GM23338 (cell line): Measurements from ENCODE around the gene LPP. TPM values are rescaled to one million over a fixed set of nuclear protein-coding genes. Genes with fewer than 3 reads are reported as not detected.

ENCODE experiments used
- ATAC-seq: fragments of 200-7000 bp; cut with Tn5 transposase; 3 replicates; pipeline ENCODE4 v1.9.1; 2020
- DNase-seq: peaks from one replicate; pipeline ENCODE4 v3.0.0-alpha.2; 2015; ENCODE audit warnings: low spot score
- H2AFZ ChIP-seq: fragments of 200-600 bp; sonication (generic); 2 replicates; pipeline ENCODE4 v1.8.0; 2016; ENCODE audit warnings: antibody characterized with exemption, mild to moderate bottlenecking, moderate library complexity
- H3F3A ChIP-seq: fragments of 200-600 bp; sonication (generic); replicated peaks from 2 replicates; pipeline ENCODE4 v1.8.0; 2017; ENCODE audit warnings: antibody characterized with exemption, mixed run types, low read depth
- H3K27ac ChIP-seq: fragments of 200-600 bp; sonication (generic); 2 replicates; pipeline ENCODE4 v1.6.1; 2016; ENCODE audit warnings: low read depth
- H3K27me3 ChIP-seq: fragments of 200-600 bp; sonication (generic); 2 replicates; pipeline ENCODE4 v1.8.0; 2016; ENCODE audit warnings: mild to moderate bottlenecking, mixed run types, moderate library complexity; ENCODE audit not compliant: insufficient read depth
- H3K36me3 ChIP-seq: fragments of 200-600 bp; sonication (generic); 2 replicates; pipeline ENCODE4 v1.8.0; 2016; ENCODE audit warnings: mild to moderate bottlenecking; ENCODE audit not compliant: insufficient read depth
- H3K4me1 ChIP-seq: fragments of 200-600 bp; sonication (generic); 2 replicates; pipeline ENCODE4 v1.8.0; 2016; ENCODE audit warnings: mild to moderate bottlenecking, moderate library complexity; ENCODE audit not compliant: insufficient read depth
- H3K4me2 ChIP-seq: fragments of 200-600 bp; sonication (generic); 2 replicates; pipeline ENCODE4 v1.7.1; 2017; ENCODE audit warnings: mixed run types
- H3K4me3 ChIP-seq: fragments of 200-600 bp; sonication (generic); 2 replicates; pipeline ENCODE4 v1.6.1; 2016; ENCODE audit warnings: mixed run types
- H3K79me2 ChIP-seq: fragments of 200-600 bp; sonication (generic); replicated peaks from 2 replicates; pipeline ENCODE4 v1.8.0; 2017; ENCODE audit warnings: mild to moderate bottlenecking; ENCODE audit not compliant: insufficient read depth
- H3K9me2 ChIP-seq: fragments of 200-600 bp; sonication (generic); 2 replicates; pipeline ENCODE4 v1.8.0; 2017; ENCODE audit not compliant: insufficient read depth
- H4K20me1 ChIP-seq: fragments of 200-600 bp; sonication (generic); replicated peaks from 2 replicates; pipeline ENCODE4 v1.8.0; 2017; ENCODE audit warnings: mild to moderate bottlenecking; ENCODE audit not compliant: insufficient read depth
- H3K27ac Mint-ChIP-seq: 2 replicates; pipeline ENCODE4 v1.8.0; 2020; ENCODE audit warnings: inconsistent platforms, mild to moderate bottlenecking, moderate library complexity, mixed read lengths
- H3K27me3 Mint-ChIP-seq: 3 replicates; pipeline ENCODE4 v1.8.0; 2022; ENCODE audit warnings: low read depth, mild to moderate bottlenecking, moderate library complexity, mixed read lengths, inconsistent platforms; ENCODE audit not compliant: insufficient read depth, poor library complexity
- H3K36me3 Mint-ChIP-seq: 3 replicates; pipeline ENCODE4 v1.8.0; 2021; ENCODE audit warnings: low read depth, mild to moderate bottlenecking, inconsistent platforms, moderate library complexity, mixed read lengths
- H3K4me1 Mint-ChIP-seq: 3 replicates; pipeline ENCODE4 v1.8.0; 2020; ENCODE audit warnings: mild to moderate bottlenecking, inconsistent platforms, mixed read lengths
- H3K4me3 Mint-ChIP-seq: 3 replicates; pipeline ENCODE4 v1.8.0; 2021; ENCODE audit warnings: moderate library complexity, mild to moderate bottlenecking, inconsistent platforms, mixed read lengths
- H3K9me3 Mint-ChIP-seq: 3 replicates; pipeline ENCODE4 v1.8.0; 2020; ENCODE audit warnings: moderate library complexity, mild to moderate bottlenecking, inconsistent platforms, mixed read lengths
- CREB1 ChIP-seq: fragments of 250-450 bp; sonication (Bioruptor Pico); IDR thresholded peaks from 2 replicates; pipeline ENCODE4 v1.5.0; 2020; ENCODE audit warnings: low read depth, mild to moderate bottlenecking, moderate library complexity
- ETS1 ChIP-seq: IDR thresholded peaks from 2 replicates; pipeline ENCODE4 v1.6.1; 2016; ENCODE audit warnings: antibody characterized with exemption
- EZH2 ChIP-seq: fragments of 200-600 bp; sonication (generic); IDR thresholded peaks from one replicate; pipeline ENCODE4 v1.8.0; 2017; ENCODE audit warnings: antibody characterized with exemption, mild to moderate bottlenecking, low read depth; ENCODE audit not compliant: unreplicated experiment
- EZH2phosphoT487 ChIP-seq: fragments of 200-600 bp; sonication (generic); IDR thresholded peaks from one replicate; pipeline ENCODE4 v1.8.1; 2018; ENCODE audit warnings: antibody characterized with exemption; ENCODE audit not compliant: unreplicated experiment
- JUNB ChIP-seq: IDR thresholded peaks from one replicate; pipeline ENCODE4 v1.6.1; 2016; ENCODE audit warnings: antibody characterized with exemption; ENCODE audit not compliant: unreplicated experiment
- NANOG ChIP-seq: IDR thresholded peaks from 2 replicates; pipeline ENCODE4 v1.6.1; 2016; ENCODE audit warnings: antibody characterized with exemption, borderline replicate concordance
- POLR2AphosphoS5 ChIP-seq: IDR thresholded peaks from 2 replicates; pipeline ENCODE4 v1.6.1; 2016; ENCODE audit warnings: antibody characterized with exemption, low read depth
- REST ChIP-seq: IDR thresholded peaks from one replicate; pipeline ENCODE4 v1.6.1; 2018; ENCODE audit warnings: antibody characterized with exemption; ENCODE audit not compliant: unreplicated experiment
- STAT1 ChIP-seq: IDR thresholded peaks from one replicate; pipeline ENCODE4 v1.6.1; 2016; ENCODE audit warnings: antibody characterized with exemption; ENCODE audit not compliant: unreplicated experiment
- ZNF331 ChIP-seq: fragments of 250-450 bp; sonication (Bioruptor Pico); IDR thresholded peaks from 2 replicates; pipeline ENCODE4 v1.5.0; 2020; ENCODE audit warnings: low read depth, mild to moderate bottlenecking, moderate library complexity
- polyA plus RNA-seq: library from polyadenylated mRNA; unstranded; fragments of >200 nt; fragmentation: Nextera tagmentation; extraction: Ambion mirVana; gene quantifications from 2 replicates; pipeline ENCODE4 v1.2.1, GENCODE V29; 2016
- total RNA-seq: library from RNA; depleted of rRNA; stranded (reverse); fragments of >200 nt; shearing (Covaris generic); gene quantifications from 2 replicates; pipeline ENCODE4 v1.2.3, GENCODE V29; 2014
- TF ChIP-seq, protein P1 (sequence below), 2 experiments: fragments of 200-600 bp in 1 of 2; sonication (generic) in 1 of 2; conservative IDR thresholded peaks; 2 replicates each; pipeline versions ENCODE4 v1.5.1 to v1.6.1; 2016 to 2017; ENCODE audit warnings: antibody characterized with exemption in 2 of 2, low read depth in 2 of 2, mild to moderate bottlenecking in 2 of 2, moderate library complexity in 1 of 2

Gene LPP
- total and polyA plus RNA-seq, 2 experiments from 2014 or later, result 23.0 to 35.2 TPM

DNA sequence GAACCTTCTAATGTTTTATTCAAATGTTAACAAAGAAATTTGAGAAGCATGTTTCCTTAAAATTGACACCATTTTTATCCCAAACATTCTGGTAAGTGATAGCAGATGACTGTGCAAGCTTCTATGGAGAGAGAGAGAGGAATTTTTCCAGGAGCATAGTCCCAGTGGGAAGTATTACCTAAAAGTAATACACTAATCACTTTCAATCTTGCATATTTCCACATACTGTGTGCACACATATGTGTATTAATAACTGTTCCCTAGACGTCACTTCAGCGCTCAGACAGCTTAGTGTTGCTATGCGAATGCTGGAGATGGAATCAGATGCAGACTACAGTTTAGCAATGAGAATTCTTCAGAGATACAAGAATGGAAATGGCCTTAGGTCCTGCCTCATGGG is 593.5 kb downstream of the LPP start:
- Histone ChIP-seq H3F3A (no peaks in the 10 kb centered on the region), H2AFZ (no peak overlapping the region), H3K27me3 (no peaks in the 10 kb centered on the region), H3K4me3 (no peak overlapping the region), H3K36me3 (no peaks in the 10 kb centered on the region), H3K9me2 (no peaks in the 10 kb centered on the region), H4K20me1 (no peaks in the 10 kb centered on the region), H3K4me1 (no peaks in the 10 kb centered on the region), H3K79me2 (no peaks in the 10 kb centered on the region), H3K4me2 (no peak overlapping the region), H3K27ac (no peak overlapping the region)
- no peak overlapping the region for H3K4me3 Mint-ChIP-seq
- no peaks in the 10 kb centered on the region for H3K4me1 Mint-ChIP-seq
- TF ChIP-seq REST (no peak), NANOG (no peak), CREB1 (CRISPR knock-in tag) (no peak), POLR2AphosphoS5 (no peak), ETS1 (no peak), JUNB (no peak), EZH2 (no peak), EZH2phosphoT487 (no peak), STAT1 (no peak), ZNF331 (CRISPR knock-in tag) (no peak)
- TF ChIP-seq, protein P1, sequence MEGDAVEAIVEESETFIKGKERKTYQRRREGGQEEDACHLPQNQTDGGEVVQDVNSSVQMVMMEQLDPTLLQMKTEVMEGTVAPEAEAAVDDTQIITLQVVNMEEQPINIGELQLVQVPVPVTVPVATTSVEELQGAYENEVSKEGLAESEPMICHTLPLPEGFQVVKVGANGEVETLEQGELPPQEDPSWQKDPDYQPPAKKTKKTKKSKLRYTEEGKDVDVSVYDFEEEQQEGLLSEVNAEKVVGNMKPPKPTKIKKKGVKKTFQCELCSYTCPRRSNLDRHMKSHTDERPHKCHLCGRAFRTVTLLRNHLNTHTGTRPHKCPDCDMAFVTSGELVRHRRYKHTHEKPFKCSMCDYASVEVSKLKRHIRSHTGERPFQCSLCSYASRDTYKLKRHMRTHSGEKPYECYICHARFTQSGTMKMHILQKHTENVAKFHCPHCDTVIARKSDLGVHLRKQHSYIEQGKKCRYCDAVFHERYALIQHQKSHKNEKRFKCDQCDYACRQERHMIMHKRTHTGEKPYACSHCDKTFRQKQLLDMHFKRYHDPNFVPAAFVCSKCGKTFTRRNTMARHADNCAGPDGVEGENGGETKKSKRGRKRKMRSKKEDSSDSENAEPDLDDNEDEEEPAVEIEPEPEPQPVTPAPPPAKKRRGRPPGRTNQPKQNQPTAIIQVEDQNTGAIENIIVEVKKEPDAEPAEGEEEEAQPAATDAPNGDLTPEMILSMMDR (conservative IDR thresholded peaks at IDR 0.05; ENCODE audit: low read depth in 2 of 2), result no peak
- H3K9me3 Mint-ChIP-seq, result no peaks in the 10 kb centered on the region
- no peak for DNase-seq
- H3K27ac Mint-ChIP-seq, result no peak overlapping the region
- no peaks in the 10 kb centered on the region for H3K36me3 Mint-ChIP-seq
- ATAC-seq, result no peak
- no peaks in the 10 kb centered on the region for H3K27me3 Mint-ChIP-seq
